ENCODE data around the gene ARHGEF5. TPM values are rescaled to one million over a fixed set of nuclear protein-coding genes. Genes with fewer than 3 reads are reported as not detected.

ARHGEF5 gene
- total RNA-seq, 1 experiment from 2014 or later = 80.1 TPM

- CTCF ChIA-PET = interaction anchor here (0.8 kb wide), 1 partner anchor 17 kb away, joined by 3 read pairs; no protein-coding TSS in a partner anchor
- no peaks in the 10 kb centered on the region for H3K27me3 Mint-ChIP-seq (ENCODE audit: low read depth)
- no peak for ATAC-seq
- DNase-seq (ENCODE audit: low spot score) = no peak
- H3K36me3 Mint-ChIP-seq = no peaks in the 10 kb centered on the region
- no peak overlapping the region for H3K4me3 Mint-ChIP-seq
- no peaks in the 10 kb centered on the region for H3K9me3 Mint-ChIP-seq
- POLR2A ChIA-PET = no interaction called here
- H3K27ac Mint-ChIP-seq = no peak overlapping the region; the same call in 1 of the 2 replicates
- no peak for TF ChIP-seq PRRX2 (CRISPR knock-in tag; IDR thresholded peaks at IDR 0.05)
- TF ChIP-seq CBFB (CRISPR knock-in tag; IDR thresholded peaks at IDR 0.05; ENCODE audit: low read depth) = no peak
- no peak for TF ChIP-seq KAT7 (CRISPR knock-in tag; IDR thresholded peaks at IDR 0.05; ENCODE audit: borderline replicate concordance)
- no peak for TF ChIP-seq PREB (CRISPR knock-in tag; IDR thresholded peaks at IDR 0.05; ENCODE audit: borderline replicate concordance)
- no peak for TF ChIP-seq ZBTB43 (CRISPR knock-in tag; IDR thresholded peaks at IDR 0.05)
- TF ChIP-seq ATF6 (CRISPR knock-in tag; IDR thresholded peaks at IDR 0.05) = no peak
- no peak for TF ChIP-seq FOXK1 (CRISPR knock-in tag; IDR thresholded peaks at IDR 0.05)
- TF ChIP-seq MLX (CRISPR knock-in tag; IDR thresholded peaks at IDR 0.05) = no peak
- no peak for TF ChIP-seq NFATC4 (CRISPR knock-in tag; IDR thresholded peaks at IDR 0.05)
- no peak for TF ChIP-seq GABPB1 (CRISPR knock-in tag; IDR thresholded peaks at IDR 0.05)
- TF ChIP-seq FOXP1 (CRISPR knock-in tag; IDR thresholded peaks at IDR 0.05; ENCODE audit: borderline replicate concordance) = no peak
- TF ChIP-seq NR1H2 (CRISPR knock-in tag; IDR thresholded peaks at IDR 0.05) = no peak
- no peak for TF ChIP-seq ATF2 (CRISPR knock-in tag; IDR thresholded peaks at IDR 0.05; ENCODE audit: borderline replicate concordance, low read depth)
- TF ChIP-seq TEAD4 (CRISPR knock-in tag; IDR thresholded peaks at IDR 0.05) = no peak
- peaks cover 19% of the 10 kb centered on the region for H3K4me1 Mint-ChIP-seq
Observed at GRCh38 chr7:144403102-144403501, 47.9 kb downstream of the ARHGEF5 start.

- Mint-ChIP-seq H3K27ac (peak within 1 kb of the TSS; percentile 57; the same call in 1 of the 2 replicates), H3K27me3 (ENCODE audit: low read depth) (no peaks in the 10 kb centered on the region), H3K4me3 (no peak within 1 kb of the TSS), H3K4me1 (peaks cover 24% of the 10 kb centered on the region), H3K9me3 (no peaks in the 10 kb centered on the region), H3K36me3 (no peaks in the 10 kb centered on the region)
- ChIA-PET POLR2A (no interaction called here), CTCF (no interaction called here)
- ATAC-seq (no peak), DNase-seq (ENCODE audit: low spot score) (no peak)
- TF ChIP-seq ARID4B (CRISPR knock-in tag; IDR thresholded peaks at IDR 0.05; ENCODE audit: borderline replicate concordance) (no peak), ETV6 (CRISPR knock-in tag; IDR thresholded peaks at IDR 0.05) (no peak), NR1H2 (CRISPR knock-in tag; IDR thresholded peaks at IDR 0.05) (no peak), TEAD4 (CRISPR knock-in tag; IDR thresholded peaks at IDR 0.05) (no peak), ZBTB21 (CRISPR knock-in tag; IDR thresholded peaks at IDR 0.05; ENCODE audit: borderline replicate concordance) (no peak), OVOL2 (CRISPR knock-in tag; IDR thresholded peaks at IDR 0.05; ENCODE audit: borderline replicate concordance) (no peak), TP53 (CRISPR knock-in tag; IDR thresholded peaks at IDR 0.05) (no peak), ATF1 (CRISPR knock-in tag; IDR thresholded peaks at IDR 0.05) (no peak), ELF4 (CRISPR knock-in tag; IDR thresholded peaks at IDR 0.05; ENCODE audit: low read depth) (no peak)
Observed at GRCh38 chr7:144403649-144404061, 48.5 kb downstream of the ARHGEF5 start, which contains the start of gene NOBOX. Gene NOBOX (minus strand): TSS chr7:144403693.

Data from WTC11 (cell line).